H1 (cell line): Measurements from ENCODE around the gene SYT2.
"Not testable (repeated sequence)": the region's sequence is repeated elsewhere in the genome, so short reads cannot be mapped to it uniquely, and the experiment has no call there.

Source experiments
- CTCF ChIP-seq, 3 experiments: IDR thresholded peaks; 1 replicate in 2 of 3; 2 replicates in 1 of 3; pipeline versions ENCODE4 v1.5.1 to v1.6.1; 2011; ENCODE audit warnings: low read length in 3 of 3, mild to moderate bottlenecking in 3 of 3, inconsistent platforms in 2 of 3, low read depth in 1 of 3, moderate library complexity in 1 of 3; ENCODE audit not compliant: insufficient read depth in 1 of 3; ENCODE audit errors: control extremely low read depth in 1 of 3
- NANOG ChIP-seq: IDR thresholded peaks from 2 replicates; pipeline ENCODE4 v1.6.1; 2011; ENCODE audit warnings: low read length, low read depth, mild to moderate bottlenecking, inconsistent platforms; ENCODE audit not compliant: insufficient read depth, poor library complexity, severe bottlenecking
- TAF7 ChIP-seq: optimal IDR thresholded peaks from 2 replicates; pipeline ENCODE3; 2011; ENCODE audit warnings: low read depth, mild to moderate bottlenecking, inconsistent platforms, low read length, moderate library complexity, borderline replicate concordance

- not testable (repeated sequence) for TF ChIP-seq TAF7; CTCF (IDR thresholded peaks at IDR 0.05; ENCODE audit: control extremely low read depth in 1 of 3, insufficient read depth in 1 of 3, low read depth in 1 of 3, low read length in 3 of 3); NANOG
Observed at GRCh38 chr1:202629257-202629811, 80.9 kb downstream of the SYT2 start.
